ENCODE results near the gene ZNF664. TPM values are rescaled to one million over a fixed set of nuclear protein-coding genes. Genes with fewer than 3 reads are reported as not detected.

ZNF664 gene
- total RNA-seq, 4 donors from 2014 or later, result 16.3 to 41.5 (median 25.7) TPM

DNA sequence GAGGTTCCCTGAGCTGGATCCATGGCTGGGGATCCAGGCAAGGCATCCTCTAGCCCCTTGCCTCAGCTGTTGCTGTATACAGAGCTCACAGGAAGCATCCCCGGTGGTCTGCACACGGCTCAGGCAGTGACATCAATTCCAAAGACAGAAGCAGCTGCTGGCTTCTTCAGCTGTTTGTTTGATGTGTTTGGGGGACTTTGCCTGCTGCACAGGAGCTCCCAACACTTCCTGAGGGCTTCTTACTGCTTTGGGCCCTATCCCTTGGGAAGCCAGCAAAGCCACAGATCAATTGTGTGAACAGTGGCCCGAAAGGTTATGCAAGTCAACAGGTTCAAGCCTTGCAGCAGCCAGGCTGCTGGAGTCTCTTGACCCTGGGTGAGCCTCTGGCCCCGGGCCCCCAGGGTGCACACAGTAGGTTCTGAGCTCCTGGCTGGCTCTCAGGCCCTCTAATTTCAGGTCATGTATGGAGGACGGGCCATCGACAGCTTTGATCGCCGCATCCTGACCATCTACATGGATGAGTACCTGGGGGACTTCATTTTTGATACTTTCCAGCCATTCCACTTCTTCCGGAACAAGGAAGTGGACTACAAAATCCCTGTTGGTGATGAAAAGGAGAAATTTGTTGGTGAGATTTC lies 43.0 kb upstream of the ZNF664 start:
- H3K4me3 ChIP-seq (ENCODE audit: low read depth, poor library complexity, severe bottlenecking), result no peak overlapping the region
- no peak for DNase-seq (ENCODE audit: low spot score in 2 of 2)
- TF ChIP-seq, protein P1, sequence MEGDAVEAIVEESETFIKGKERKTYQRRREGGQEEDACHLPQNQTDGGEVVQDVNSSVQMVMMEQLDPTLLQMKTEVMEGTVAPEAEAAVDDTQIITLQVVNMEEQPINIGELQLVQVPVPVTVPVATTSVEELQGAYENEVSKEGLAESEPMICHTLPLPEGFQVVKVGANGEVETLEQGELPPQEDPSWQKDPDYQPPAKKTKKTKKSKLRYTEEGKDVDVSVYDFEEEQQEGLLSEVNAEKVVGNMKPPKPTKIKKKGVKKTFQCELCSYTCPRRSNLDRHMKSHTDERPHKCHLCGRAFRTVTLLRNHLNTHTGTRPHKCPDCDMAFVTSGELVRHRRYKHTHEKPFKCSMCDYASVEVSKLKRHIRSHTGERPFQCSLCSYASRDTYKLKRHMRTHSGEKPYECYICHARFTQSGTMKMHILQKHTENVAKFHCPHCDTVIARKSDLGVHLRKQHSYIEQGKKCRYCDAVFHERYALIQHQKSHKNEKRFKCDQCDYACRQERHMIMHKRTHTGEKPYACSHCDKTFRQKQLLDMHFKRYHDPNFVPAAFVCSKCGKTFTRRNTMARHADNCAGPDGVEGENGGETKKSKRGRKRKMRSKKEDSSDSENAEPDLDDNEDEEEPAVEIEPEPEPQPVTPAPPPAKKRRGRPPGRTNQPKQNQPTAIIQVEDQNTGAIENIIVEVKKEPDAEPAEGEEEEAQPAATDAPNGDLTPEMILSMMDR (IDR thresholded peaks at IDR 0.05), result no peak
- TF ChIP-seq POLR2A (IDR thresholded peaks at IDR 0.05), result no peak
- intact Hi-C loops (cut with DNase I; ENCODE audit: low total_unique reads), result no loop called here
- WGBS, 2 donors, result 95% methylated on average over 8 to 9 of the region's 9 CpGs

GRCh38 chr12:123931686-123932321 lies 41.2 kb upstream of the ZNF664 start:
- intact Hi-C loops (cut with DNase I; ENCODE audit: low total_unique reads), result no loop called here
- TF ChIP-seq, protein P1 (IDR thresholded peaks at IDR 0.05), result no peak
- TF ChIP-seq POLR2A (IDR thresholded peaks at IDR 0.05), result no peak
- no peak for DNase-seq (ENCODE audit: low spot score in 2 of 2)
- H3K4me3 ChIP-seq (ENCODE audit: low read depth, poor library complexity, severe bottlenecking), result no peak overlapping the region
- 62 to 81% methylated on average over 14 of the region's 14 CpGs for WGBS, 2 donors

DNA sequence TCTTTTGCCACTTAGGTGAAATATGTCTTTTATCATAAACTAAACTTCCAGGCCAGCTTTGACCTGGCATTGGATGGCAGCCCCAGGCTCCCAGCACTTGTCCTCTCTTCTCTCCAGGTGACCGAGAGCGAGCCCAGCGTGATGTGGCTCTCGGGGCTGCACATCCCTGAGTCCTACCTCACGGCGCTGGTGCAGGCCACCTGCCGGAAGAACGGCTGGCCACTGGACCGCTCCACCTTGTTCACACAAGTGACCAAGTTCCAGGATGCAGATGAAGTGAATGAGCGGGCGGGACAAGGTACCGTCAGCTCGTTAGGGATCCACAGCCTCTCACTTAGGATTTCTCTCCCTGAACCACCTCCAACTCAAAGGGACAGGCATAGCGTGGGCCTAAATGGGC lies 39.8 kb upstream of the ZNF664 start:
- 89 to 94% methylated on average over 14 of the region's 14 CpGs for WGBS, 2 donors
- intact Hi-C loops (cut with DNase I; ENCODE audit: low total_unique reads), result no loop called here
- H3K4me3 ChIP-seq (ENCODE audit: low read depth, poor library complexity, severe bottlenecking), result no peak overlapping the region
- DNase-seq (ENCODE audit: low spot score in 2 of 2), result no peak
- TF ChIP-seq, protein P1 (IDR thresholded peaks at IDR 0.05), result no peak
- no peak for TF ChIP-seq POLR2A (IDR thresholded peaks at IDR 0.05)

GRCh38 chr12:123934016-123934620 lies 38.9 kb upstream of the ZNF664 start:
- WGBS, 2 donors, result 87 to 92% methylated on average over 9 to 11 of the region's 11 CpGs
- H3K4me3 ChIP-seq (ENCODE audit: low read depth, poor library complexity, severe bottlenecking), result no peak overlapping the region
- no peak for DNase-seq (ENCODE audit: low spot score in 2 of 2)
- TF ChIP-seq, protein P1 (IDR thresholded peaks at IDR 0.05), result no peak
- intact Hi-C loops (cut with DNase I; ENCODE audit: low total_unique reads), result no loop called here

DNA sequence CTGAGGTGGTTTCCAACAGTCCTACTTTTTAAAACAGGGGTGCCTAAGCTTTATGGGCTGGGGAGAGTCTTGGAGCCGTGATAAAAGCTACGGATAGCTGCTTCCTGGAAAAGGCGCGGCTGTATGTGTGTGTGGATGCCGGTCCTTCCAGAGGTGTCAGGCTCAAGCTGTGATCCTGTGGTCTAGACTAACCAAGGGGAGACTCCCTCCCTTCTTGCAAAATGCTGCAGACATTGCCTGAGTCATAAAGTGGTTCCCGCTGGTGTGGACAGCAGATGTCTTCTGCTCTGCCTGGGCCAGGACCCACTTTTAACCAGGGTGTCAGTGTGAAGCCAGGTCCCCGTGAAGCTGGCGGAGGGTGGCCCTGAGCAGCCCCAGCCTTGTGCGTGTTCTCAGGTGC lies 38.2 kb upstream of the ZNF664 start:
- TF ChIP-seq POLR2A (IDR thresholded peaks at IDR 0.05), result no peak
- TF ChIP-seq, protein P1 (IDR thresholded peaks at IDR 0.05), result no peak
- intact Hi-C loops (cut with DNase I; ENCODE audit: low total_unique reads), result no loop called here
- 71 to 91% methylated on average over 9 of the region's 9 CpGs for WGBS, 2 donors
- H3K4me3 ChIP-seq (ENCODE audit: low read depth, poor library complexity, severe bottlenecking), result no peak overlapping the region
- DNase-seq (ENCODE audit: low spot score in 2 of 2), result no peak

All from lower leg skin (tissue), 4 donors.